Uterus (tissue), 4 donors: ENCODE measurements around the gene BOLA1. TPM values are rescaled to one million over a fixed set of nuclear protein-coding genes. Genes with fewer than 3 reads are reported as not detected.

ENCODE experiments used
- DNase-seq, 2 donors: peaks; one replicate each; pipeline ENCODE4 v3.0.0-alpha.2; 2019 to 2020
- H3K27ac ChIP-seq, 2 donors: fragments of 200-600 bp; sonication (generic); 1 replicate in 1 of 2; 2 replicates in 1 of 2; pipeline ENCODE4 v1.5.1; 2016 to 2018
- H3K27me3 ChIP-seq, 2 donors: fragments of 200-600 bp; sonication (generic); one replicate each; pipeline ENCODE4 v1.5.1; 2018 to 2019; ENCODE audit warnings: control low read depth in 1 of 2
- H3K36me3 ChIP-seq, 2 donors: fragments of 200-600 bp; sonication (generic); one replicate each; pipeline ENCODE4 v1.5.1; 2019; ENCODE audit warnings: control low read depth in 1 of 2
- H3K4me1 ChIP-seq, 2 donors: fragments of 200-600 bp; sonication (generic); one replicate each; pipeline ENCODE4 v1.5.1; 2018 to 2019; ENCODE audit warnings: control low read depth in 1 of 2
- H3K4me3 ChIP-seq, 2 donors: fragments of 200-600 bp; sonication (generic); 1 replicate in 1 of 2; 2 replicates in 1 of 2; pipeline ENCODE4 v1.5.1; 2018 to 2019; ENCODE audit warnings: mild to moderate bottlenecking in 1 of 2
- H3K9me3 ChIP-seq, 2 donors: fragments of 200-600 bp; sonication (generic); one replicate each; pipeline ENCODE4 v1.5.1; 2019; ENCODE audit warnings: control low read depth in 1 of 2
- POLR2A ChIP-seq, 2 donors: fragments of 450-650 bp; IDR thresholded peaks; one replicate each; pipeline ENCODE4 v1.6.1; 2016; ENCODE audit warnings: antibody characterized with exemption in 2 of 2, mild to moderate bottlenecking in 1 of 2, moderate library complexity in 1 of 2
- intact Hi-C: fragments of 100-400 bp; cut with DNase I; formaldehyde crosslinking; loops from one replicate; pipeline ENCODE4 v1.15.1; 2023; ENCODE audit warnings: low total_unique reads
- total RNA-seq, 4 donors: library from RNA; depleted of rRNA in 3 of 4; stranded (reverse); fragments of >200 nt in 3 of 4; gene quantifications; one replicate each; pipeline versions ENCODE4 v1.1.0 to v1.2.4, GENCODE V29; 2014 to 2023
- TF ChIP-seq, protein P1 (sequence below), 4 experiments: fragments of 200-600 bp in 2 of 4; fragments of 450-650 bp in 2 of 4; sonication (generic) in 2 of 4; IDR thresholded peaks; one replicate each; pipeline ENCODE4 v1.5.1; 2016 to 2019; ENCODE audit warnings: antibody characterized with exemption in 4 of 4, mild to moderate bottlenecking in 2 of 4, moderate library complexity in 1 of 4
- donor health status: DM: yes; HTN: yes; CAD: no.

Gene BOLA1
- total RNA-seq, 4 donors from 2014 or later = 2.1 to 51.2 (median 15.3) TPM

DNA sequence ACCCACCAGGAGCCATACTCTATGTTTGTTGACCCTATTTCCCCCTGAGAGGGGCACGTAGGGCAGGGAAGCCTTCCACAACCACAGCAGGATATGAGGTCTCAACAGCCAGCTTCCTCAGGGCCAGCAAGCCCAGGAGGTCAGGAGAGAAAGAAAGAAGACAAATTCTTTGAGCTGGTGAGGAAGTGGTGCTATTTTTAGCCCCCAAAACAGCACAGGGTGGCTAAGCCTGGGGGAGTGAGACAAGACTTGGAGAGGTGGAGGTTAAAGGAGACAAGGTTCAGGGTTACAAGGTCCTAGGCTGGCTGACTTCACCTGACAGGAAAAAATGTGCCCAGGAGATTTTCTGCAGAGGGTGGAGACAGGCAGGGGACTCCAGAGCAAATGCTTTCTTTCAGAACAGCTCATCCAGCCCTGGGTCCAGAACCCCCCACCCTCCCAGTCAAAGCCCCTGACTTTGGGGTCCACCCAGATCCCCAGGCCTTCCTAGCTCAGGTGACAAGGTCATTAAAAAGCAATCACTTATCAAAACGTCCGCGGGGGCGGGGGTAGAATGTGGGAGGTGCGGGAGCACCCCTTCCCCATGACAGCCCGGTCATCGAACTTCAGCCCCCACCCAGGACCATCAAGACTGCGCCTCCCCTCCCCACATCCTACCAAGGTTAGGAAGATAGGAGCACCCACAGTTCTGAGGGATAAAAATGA, 17.0 kb downstream of the BOLA1 start:
- Histone ChIP-seq H3K36me3 (no peaks in the 10 kb centered on the region), H3K4me3 (peak overlapping the region; percentile 49 to 55), H3K27ac (peak overlapping the region; percentile 58 to 67), H3K27me3 (no peaks in the 10 kb centered on the region), H3K9me3 (no peaks in the 10 kb centered on the region), H3K4me1 (no peaks in the 10 kb centered on the region)
- DNase-seq = no peak
- intact Hi-C loops = no loop called here
- TF ChIP-seq, protein P1, sequence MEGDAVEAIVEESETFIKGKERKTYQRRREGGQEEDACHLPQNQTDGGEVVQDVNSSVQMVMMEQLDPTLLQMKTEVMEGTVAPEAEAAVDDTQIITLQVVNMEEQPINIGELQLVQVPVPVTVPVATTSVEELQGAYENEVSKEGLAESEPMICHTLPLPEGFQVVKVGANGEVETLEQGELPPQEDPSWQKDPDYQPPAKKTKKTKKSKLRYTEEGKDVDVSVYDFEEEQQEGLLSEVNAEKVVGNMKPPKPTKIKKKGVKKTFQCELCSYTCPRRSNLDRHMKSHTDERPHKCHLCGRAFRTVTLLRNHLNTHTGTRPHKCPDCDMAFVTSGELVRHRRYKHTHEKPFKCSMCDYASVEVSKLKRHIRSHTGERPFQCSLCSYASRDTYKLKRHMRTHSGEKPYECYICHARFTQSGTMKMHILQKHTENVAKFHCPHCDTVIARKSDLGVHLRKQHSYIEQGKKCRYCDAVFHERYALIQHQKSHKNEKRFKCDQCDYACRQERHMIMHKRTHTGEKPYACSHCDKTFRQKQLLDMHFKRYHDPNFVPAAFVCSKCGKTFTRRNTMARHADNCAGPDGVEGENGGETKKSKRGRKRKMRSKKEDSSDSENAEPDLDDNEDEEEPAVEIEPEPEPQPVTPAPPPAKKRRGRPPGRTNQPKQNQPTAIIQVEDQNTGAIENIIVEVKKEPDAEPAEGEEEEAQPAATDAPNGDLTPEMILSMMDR (IDR thresholded peaks at IDR 0.05) = no peak
- TF ChIP-seq POLR2A (IDR thresholded peaks at IDR 0.05) = no peak

GRCh38 chr1:149916898-149917252, 17.5 kb downstream of the BOLA1 start:
- DNase-seq = no peak
- no peaks in the 10 kb centered on the region for H3K4me1 ChIP-seq
- H3K27ac ChIP-seq = peak overlapping the region; percentile 58 to 67
- peak overlapping the region; percentile 49 to 55 for H3K4me3 ChIP-seq
- no peaks in the 10 kb centered on the region for H3K36me3 ChIP-seq
- no peaks in the 10 kb centered on the region for H3K9me3 ChIP-seq
- no peaks in the 10 kb centered on the region for H3K27me3 ChIP-seq
- intact Hi-C loops = no loop called here
- no peak for TF ChIP-seq POLR2A (IDR thresholded peaks at IDR 0.05)
- TF ChIP-seq, protein P1 (IDR thresholded peaks at IDR 0.05) = no peak

DNA sequence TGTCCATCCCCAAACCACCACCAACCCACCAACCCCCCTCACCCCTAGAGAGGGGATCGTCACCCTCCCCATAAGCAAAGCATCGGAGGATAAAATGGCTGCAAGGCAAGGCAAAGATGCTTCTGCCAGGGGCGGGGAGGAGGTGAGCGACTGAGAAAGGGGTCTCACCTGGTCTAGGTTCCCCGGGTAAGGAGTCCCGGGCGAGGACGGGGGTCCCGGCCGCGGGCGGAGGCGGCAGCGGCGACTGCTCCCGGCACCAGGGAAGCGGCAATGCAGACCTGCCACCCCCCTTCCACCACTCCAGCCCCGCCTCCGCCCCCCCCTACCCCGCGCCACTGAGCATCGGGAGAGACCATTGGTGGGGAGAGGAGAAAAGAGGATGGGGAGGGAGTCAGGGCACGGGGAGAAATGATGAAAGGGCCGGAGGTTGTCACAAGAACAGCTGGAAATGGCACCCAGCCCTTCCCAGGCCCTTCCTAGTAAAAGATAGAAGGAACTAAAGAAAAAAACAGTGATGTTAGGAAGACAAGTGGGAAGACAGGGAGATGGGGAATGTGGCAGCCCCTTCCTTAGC, 18.3 kb downstream of the BOLA1 start, which contains the start of gene SV2A:
Gene SV2A (minus strand): TSS at position 274 of the 574 bp plus-strand sequence. CDS start 4,004 bp downstream, outside the sequence.
- Histone ChIP-seq H3K9me3 (no peaks in the 10 kb centered on the region), H3K27me3 (no peaks in the 10 kb centered on the region), H3K36me3 (no peaks in the 10 kb centered on the region), H3K27ac (peak within 1 kb of the TSS; percentile 58 to 67), H3K4me1 (no peaks in the 10 kb centered on the region), H3K4me3 (peak within 1 kb of the TSS; percentile 49 to 55)
- DNase-seq = peak; percentile 66 to 80
- intact Hi-C loops = no loop called here
- peak in 1 of 2 donors; percentile 39 for TF ChIP-seq POLR2A (IDR thresholded peaks at IDR 0.05)
- TF ChIP-seq, protein P1 (IDR thresholded peaks at IDR 0.05) = no peak

DNA sequence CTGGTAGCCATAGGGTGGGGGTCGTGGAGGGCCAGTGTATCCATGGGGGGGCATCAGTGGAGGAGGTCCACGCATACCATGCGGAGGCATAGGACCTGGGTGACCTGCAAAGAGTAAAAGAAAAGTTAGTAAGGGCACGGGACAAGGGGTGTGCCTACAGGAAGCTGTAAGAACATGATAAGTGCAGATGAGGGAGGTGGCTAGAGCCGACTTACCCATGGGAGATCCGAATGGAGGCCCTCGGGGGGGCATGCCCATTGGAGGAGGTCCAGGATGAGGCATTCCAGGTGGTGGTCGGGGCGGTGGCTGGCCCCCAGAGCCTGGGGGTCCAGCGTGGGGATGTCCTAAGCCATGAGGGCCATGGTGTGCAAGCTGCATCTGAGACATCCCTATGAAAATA, 24.3 kb downstream of the BOLA1 start:
- TF ChIP-seq, protein P1 (IDR thresholded peaks at IDR 0.05) = no peak
- TF ChIP-seq POLR2A (IDR thresholded peaks at IDR 0.05) = no peak
- Histone ChIP-seq H3K4me3 (no peak overlapping the region), H3K27ac (no peak overlapping the region), H3K27me3 (no peaks in the 10 kb centered on the region), H3K36me3 (no peaks in the 10 kb centered on the region), H3K9me3 (no peaks in the 10 kb centered on the region), H3K4me1 (peaks cover 9 to 16% of the 10 kb centered on the region in 2 donors)
- no peak for DNase-seq
- intact Hi-C loops = no loop called here

DNA sequence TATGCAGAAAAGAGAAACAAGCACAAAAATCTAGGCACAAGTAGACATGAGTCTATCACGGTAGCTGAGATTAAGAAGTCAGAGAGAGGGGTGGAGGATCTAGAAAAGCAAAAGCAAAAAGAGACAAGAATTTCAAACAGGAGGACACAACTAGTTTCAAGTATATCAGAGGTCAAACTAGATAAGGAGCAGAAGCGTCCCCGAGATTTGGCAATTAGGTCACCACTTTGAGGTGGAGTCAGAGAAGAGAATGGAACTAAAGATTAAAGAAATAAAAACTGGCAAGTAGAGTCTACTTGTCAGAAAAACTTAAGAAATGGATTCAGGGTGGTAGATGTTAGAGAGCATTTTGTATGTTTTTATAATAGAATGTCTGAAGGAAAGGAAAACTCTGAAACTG, 26.0 kb downstream of the BOLA1 start:
- H3K9me3 ChIP-seq = no peaks in the 10 kb centered on the region
- TF ChIP-seq POLR2A (IDR thresholded peaks at IDR 0.05) = no peak
- TF ChIP-seq, protein P1 (IDR thresholded peaks at IDR 0.05) = no peak
- peaks cover 9 to 16% of the 10 kb centered on the region in 2 donors for H3K4me1 ChIP-seq
- no peak overlapping the region for H3K4me3 ChIP-seq
- no peak for DNase-seq
- H3K27me3 ChIP-seq = no peaks in the 10 kb centered on the region
- intact Hi-C loops = no loop called here
- H3K36me3 ChIP-seq = no peaks in the 10 kb centered on the region
- H3K27ac ChIP-seq = no peak overlapping the region
